ENCODE measurements around the gene GTPBP4. TPM values are rescaled to one million over a fixed set of nuclear protein-coding genes. Genes with fewer than 3 reads are reported as not detected.

GTPBP4 gene
- total RNA-seq, 1 experiment from 2014 or later = 111 TPM

- no peak overlapping the region for H3K4me2 ChIP-seq (ENCODE audit: low read length)
- intact Hi-C loops (cut with micrococcal nuclease) = no loop called here
- H3K27me3 ChIP-seq (ENCODE audit: insufficient read depth, low read length) = no peaks in the 10 kb centered on the region
- no peaks in the 10 kb centered on the region; the same call in 1 of the 2 replicates for H4K20me1 ChIP-seq (ENCODE audit: insufficient read depth)
- peaks cover 13 to 23% of the 10 kb centered on the region in 2 experiments for H3K36me3 ChIP-seq (ENCODE audit: control insufficient read depth in 1 of 2, insufficient read depth in 2 of 2, low read length in 2 of 2)
- H3K4me1 ChIP-seq (ENCODE audit: control insufficient read depth in 1 of 2, insufficient read depth in 2 of 2, low read length in 2 of 2) = peaks cover 4 to 12% of the 10 kb centered on the region in 2 experiments; a peak in 3 of 4 replicates
- H3K27ac ChIP-seq (ENCODE audit: low read depth, low read length) = no peak overlapping the region
- no TSS peak for BruUV-seq (replicated peaks)
- no peak overlapping the region for H2AFZ ChIP-seq (ENCODE audit: low read depth, low read length, poor library complexity, severe bottlenecking)
- ATAC-seq (no peak), DNase-seq (ENCODE audit: low read depth, low spot score) (no peak)
- POLR2A ChIA-PET = no interaction called here
- CTCF ChIA-PET = no interaction called here
- RAD21 ChIA-PET (ENCODE audit: low non-redundant PET in 1 of 2, low total read pairs in 2 of 2, uncharacterized antibody in 2 of 2, unreplicated experiment in 2 of 2) = no interaction called here
- no peak for TF ChIP-seq RAD21 (IDR thresholded peaks at IDR 0.05; ENCODE audit: low read depth)
- TF ChIP-seq EGR1 (IDR thresholded peaks at IDR 0.05; ENCODE audit: low read depth) = no peak
- TF ChIP-seq, protein P1, sequence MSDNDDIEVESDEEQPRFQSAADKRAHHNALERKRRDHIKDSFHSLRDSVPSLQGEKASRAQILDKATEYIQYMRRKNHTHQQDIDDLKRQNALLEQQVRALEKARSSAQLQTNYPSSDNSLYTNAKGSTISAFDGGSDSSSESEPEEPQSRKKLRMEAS (IDR thresholded peaks at IDR 0.05) = no peak
- TF ChIP-seq, protein P2, sequence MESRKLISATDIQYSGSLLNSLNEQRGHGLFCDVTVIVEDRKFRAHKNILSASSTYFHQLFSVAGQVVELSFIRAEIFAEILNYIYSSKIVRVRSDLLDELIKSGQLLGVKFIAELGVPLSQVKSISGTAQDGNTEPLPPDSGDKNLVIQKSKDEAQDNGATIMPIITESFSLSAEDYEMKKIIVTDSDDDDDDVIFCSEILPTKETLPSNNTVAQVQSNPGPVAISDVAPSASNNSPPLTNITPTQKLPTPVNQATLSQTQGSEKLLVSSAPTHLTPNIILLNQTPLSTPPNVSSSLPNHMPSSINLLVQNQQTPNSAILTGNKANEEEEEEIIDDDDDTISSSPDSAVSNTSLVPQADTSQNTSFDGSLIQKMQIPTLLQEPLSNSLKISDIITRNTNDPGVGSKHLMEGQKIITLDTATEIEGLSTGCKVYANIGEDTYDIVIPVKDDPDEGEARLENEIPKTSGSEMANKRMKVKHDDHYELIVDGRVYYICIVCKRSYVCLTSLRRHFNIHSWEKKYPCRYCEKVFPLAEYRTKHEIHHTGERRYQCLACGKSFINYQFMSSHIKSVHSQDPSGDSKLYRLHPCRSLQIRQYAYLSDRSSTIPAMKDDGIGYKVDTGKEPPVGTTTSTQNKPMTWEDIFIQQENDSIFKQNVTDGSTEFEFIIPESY (IDR thresholded peaks at IDR 0.05; ENCODE audit: extremely low read depth, insufficient replicate concordance, low read length) = no peak
- no peak for TF ChIP-seq JUND (IDR thresholded peaks at IDR 0.05)
- TF ChIP-seq CEBPB (IDR thresholded peaks at IDR 0.05; ENCODE audit: low read depth) = no peak
- no peak for TF ChIP-seq POLR2AphosphoS5 (IDR thresholded peaks at IDR 0.05; ENCODE audit: low read depth, low read length)
- TF ChIP-seq SRF (IDR thresholded peaks at IDR 0.05; ENCODE audit: low read depth) = no peak
- no peak for TF ChIP-seq SP1 (IDR thresholded peaks at IDR 0.05; ENCODE audit: low read depth)
- no peak overlapping the region for H3K9ac ChIP-seq (ENCODE audit: low read length)
- H3K4me3 ChIP-seq (replicated peaks in 1 of 2; ENCODE audit: low read depth in 1 of 2, low read length in 2 of 2) = no peak overlapping the region
- H3K9me2 ChIP-seq (ENCODE audit: insufficient read depth) = no peaks in the 10 kb centered on the region
- H3K9me3 ChIP-seq (ENCODE audit: control insufficient read depth in 1 of 2, insufficient read depth in 1 of 2, low read depth in 1 of 2, low read length in 2 of 2) = no peaks in the 10 kb centered on the region
- H3K79me2 ChIP-seq (ENCODE audit: insufficient read depth, low read length) = peaks cover 43% of the 10 kb centered on the region
Measured at GRCh38 chr10:1044964-1045363, 56.7 kb downstream of the GTPBP4 start.

GRCh38 chr10:1045415-1045814 is 57.2 kb downstream of the GTPBP4 start:
- BruUV-seq (replicated peaks) = TSS peak; percentile 13

More at GRCh38 chr10:1045415-1045814, 57.2 kb downstream of the GTPBP4 start:
- ChIA-PET RAD21 (ENCODE audit: low non-redundant PET in 1 of 2, low total read pairs in 2 of 2, uncharacterized antibody in 2 of 2, unreplicated experiment in 2 of 2) (no interaction called here), CTCF (no interaction called here), POLR2A (no interaction called here)
- Histone ChIP-seq H3K4me2 (ENCODE audit: low read length) (no peak overlapping the region), H3K4me3 (replicated peaks in 1 of 2; ENCODE audit: low read depth in 1 of 2, low read length in 2 of 2) (no peak overlapping the region), H4K20me1 (ENCODE audit: insufficient read depth) (no peaks in the 10 kb centered on the region; the same call in 1 of the 2 replicates), H3K36me3 (ENCODE audit: control insufficient read depth in 1 of 2, insufficient read depth in 2 of 2, low read length in 2 of 2) (peaks cover 9 to 23% of the 10 kb centered on the region in 2 experiments), H3K9me3 (ENCODE audit: control insufficient read depth in 1 of 2, insufficient read depth in 1 of 2, low read depth in 1 of 2, low read length in 2 of 2) (no peaks in the 10 kb centered on the region), H3K79me2 (ENCODE audit: insufficient read depth, low read length) (peaks cover 48% of the 10 kb centered on the region), H3K4me1 (ENCODE audit: control insufficient read depth in 1 of 2, insufficient read depth in 2 of 2, low read length in 2 of 2) (peaks cover 6 to 15% of the 10 kb centered on the region in 2 experiments; a peak in 3 of 4 replicates), H3K27me3 (ENCODE audit: insufficient read depth, low read length) (no peaks in the 10 kb centered on the region), H3K9me2 (ENCODE audit: insufficient read depth) (no peaks in the 10 kb centered on the region), H3K9ac (ENCODE audit: low read length) (no peak overlapping the region), H2AFZ (ENCODE audit: low read depth, low read length, poor library complexity, severe bottlenecking) (no peak overlapping the region), H3K27ac (ENCODE audit: low read depth, low read length) (no peak overlapping the region)
- DNase-seq (ENCODE audit: low read depth, low spot score) (no peak), ATAC-seq (no peak)
- intact Hi-C loops (cut with micrococcal nuclease) = no loop called here
- TF ChIP-seq ATF3 (IDR thresholded peaks at IDR 0.05) (no peak), SRF (IDR thresholded peaks at IDR 0.05; ENCODE audit: low read depth) (no peak), JUND (IDR thresholded peaks at IDR 0.05) (no peak), TCF7L2 (IDR thresholded peaks at IDR 0.05; ENCODE audit: borderline replicate concordance, extremely low read depth, insufficient read depth, insufficient read length) (no peak), CBX3 (IDR thresholded peaks at IDR 0.05; ENCODE audit: low read depth) (no peak), SP1 (IDR thresholded peaks at IDR 0.05; ENCODE audit: low read depth) (no peak), ZNF274 (IDR thresholded peaks at IDR 0.05; ENCODE audit: low read depth, low read length) (no peak)
- TF ChIP-seq, protein P3, sequence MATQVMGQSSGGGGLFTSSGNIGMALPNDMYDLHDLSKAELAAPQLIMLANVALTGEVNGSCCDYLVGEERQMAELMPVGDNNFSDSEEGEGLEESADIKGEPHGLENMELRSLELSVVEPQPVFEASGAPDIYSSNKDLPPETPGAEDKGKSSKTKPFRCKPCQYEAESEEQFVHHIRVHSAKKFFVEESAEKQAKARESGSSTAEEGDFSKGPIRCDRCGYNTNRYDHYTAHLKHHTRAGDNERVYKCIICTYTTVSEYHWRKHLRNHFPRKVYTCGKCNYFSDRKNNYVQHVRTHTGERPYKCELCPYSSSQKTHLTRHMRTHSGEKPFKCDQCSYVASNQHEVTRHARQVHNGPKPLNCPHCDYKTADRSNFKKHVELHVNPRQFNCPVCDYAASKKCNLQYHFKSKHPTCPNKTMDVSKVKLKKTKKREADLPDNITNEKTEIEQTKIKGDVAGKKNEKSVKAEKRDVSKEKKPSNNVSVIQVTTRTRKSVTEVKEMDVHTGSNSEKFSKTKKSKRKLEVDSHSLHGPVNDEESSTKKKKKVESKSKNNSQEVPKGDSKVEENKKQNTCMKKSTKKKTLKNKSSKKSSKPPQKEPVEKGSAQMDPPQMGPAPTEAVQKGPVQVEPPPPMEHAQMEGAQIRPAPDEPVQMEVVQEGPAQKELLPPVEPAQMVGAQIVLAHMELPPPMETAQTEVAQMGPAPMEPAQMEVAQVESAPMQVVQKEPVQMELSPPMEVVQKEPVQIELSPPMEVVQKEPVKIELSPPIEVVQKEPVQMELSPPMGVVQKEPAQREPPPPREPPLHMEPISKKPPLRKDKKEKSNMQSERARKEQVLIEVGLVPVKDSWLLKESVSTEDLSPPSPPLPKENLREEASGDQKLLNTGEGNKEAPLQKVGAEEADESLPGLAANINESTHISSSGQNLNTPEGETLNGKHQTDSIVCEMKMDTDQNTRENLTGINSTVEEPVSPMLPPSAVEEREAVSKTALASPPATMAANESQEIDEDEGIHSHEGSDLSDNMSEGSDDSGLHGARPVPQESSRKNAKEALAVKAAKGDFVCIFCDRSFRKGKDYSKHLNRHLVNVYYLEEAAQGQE (IDR thresholded peaks at IDR 0.05; ENCODE audit: low read depth) = no peak
